IgD-negative memory B cell (primary cell): ENCODE measurements around the gene ALPL. TPM values are rescaled to one million over a fixed set of nuclear protein-coding genes. Genes with fewer than 3 reads are reported as not detected.

Experiments used
- H3K27ac Mint-ChIP-seq, 3 donors: one replicate each; pipeline ENCODE4 v1.8.0; 2020 to 2022; ENCODE audit warnings: mild to moderate bottlenecking in 3 of 3, mixed read lengths in 3 of 3, moderate library complexity in 1 of 3
- H3K27me3 Mint-ChIP-seq: one replicate; pipeline ENCODE4 v1.8.0; 2021; ENCODE audit warnings: mixed read lengths
- H3K36me3 Mint-ChIP-seq: one replicate; pipeline ENCODE4 v1.8.0; 2020; ENCODE audit warnings: mild to moderate bottlenecking, mixed read lengths
- H3K4me1 Mint-ChIP-seq, 3 donors: one replicate each; pipeline ENCODE4 v1.8.0; 2020 to 2022; ENCODE audit warnings: mixed read lengths in 3 of 3, mild to moderate bottlenecking in 1 of 3
- H3K4me3 Mint-ChIP-seq, 4 donors: one replicate each; pipeline ENCODE4 v1.8.0; 2020 to 2022; ENCODE audit warnings: mild to moderate bottlenecking in 4 of 4, mixed read lengths in 4 of 4, moderate library complexity in 3 of 4
- H3K9me3 Mint-ChIP-seq, 3 donors: one replicate each; pipeline ENCODE4 v1.8.0; 2020 to 2021; ENCODE audit warnings: mixed read lengths in 3 of 3, mild to moderate bottlenecking in 1 of 3
- polyA plus RNA-seq: library from polyadenylated mRNA; unstranded; fragments of 300-500 nt; fragmentation: Illumina TruSeq; gene quantifications from one replicate; pipeline ENCODE4 v1.2.3, GENCODE V29; 2021

The ALPL gene
- polyA plus RNA-seq, 1 donor from 2014 or later: 1.4 TPM

GRCh38 chr1:21622466-21623315 lies 113.5 kb downstream of the ALPL start:
- Mint-ChIP-seq H3K4me3 (peak overlapping the region in 3 of 4 donors; percentile 41 to 84 (median 55)), H3K4me1 (peaks cover 0 to 7% (median 0%) of the 10 kb centered on the region in 3 donors), H3K9me3 (no peaks in the 10 kb centered on the region), H3K36me3 (no peaks in the 10 kb centered on the region), H3K27me3 (peaks cover 20% of the 10 kb centered on the region), H3K27ac (no peak overlapping the region)

GRCh38 chr1:21623410-21623961 lies 114.3 kb downstream of the ALPL start:
- Mint-ChIP-seq H3K9me3 (no peaks in the 10 kb centered on the region), H3K4me1 (peaks cover 0 to 7% (median 0%) of the 10 kb centered on the region in 3 donors), H3K27ac (no peak overlapping the region), H3K4me3 (peak overlapping the region in 1 of 4 donors; percentile 84), H3K36me3 (no peaks in the 10 kb centered on the region), H3K27me3 (peaks cover 20% of the 10 kb centered on the region)

- H3K27me3 Mint-ChIP-seq: peaks cover 25% of the 10 kb centered on the region
- H3K27ac Mint-ChIP-seq: no peak overlapping the region
- H3K36me3 Mint-ChIP-seq: no peaks in the 10 kb centered on the region
- no peak overlapping the region for H3K4me3 Mint-ChIP-seq
- no peaks in the 10 kb centered on the region for H3K9me3 Mint-ChIP-seq
- peaks cover 0 to 7% (median 0%) of the 10 kb centered on the region in 3 donors for H3K4me1 Mint-ChIP-seq
These were observed 115.6 kb downstream of the ALPL start for GRCh38 chr1:21624571-21625389.

GRCh38 chr1:21625390-21626190 lies 116.4 kb downstream of the ALPL start:
- H3K4me3 Mint-ChIP-seq: no peak overlapping the region
- peaks cover 26% of the 10 kb centered on the region for H3K27me3 Mint-ChIP-seq
- peaks cover 0 to 7% (median 0%) of the 10 kb centered on the region in 3 donors for H3K4me1 Mint-ChIP-seq
- H3K36me3 Mint-ChIP-seq: no peaks in the 10 kb centered on the region
- H3K27ac Mint-ChIP-seq: no peak overlapping the region
- H3K9me3 Mint-ChIP-seq: no peaks in the 10 kb centered on the region

- Mint-ChIP-seq H3K9me3 (no peaks in the 10 kb centered on the region), H3K27me3 (peaks cover 26% of the 10 kb centered on the region), H3K4me3 (no peak overlapping the region), H3K27ac (no peak overlapping the region), H3K4me1 (peaks cover 0 to 2% (median 0%) of the 10 kb centered on the region in 3 donors), H3K36me3 (no peaks in the 10 kb centered on the region)
These were observed 117.7 kb downstream of the ALPL start for GRCh38 chr1:21626921-21627339.

Other genes with a start within 250 kb of the ALPL start
- gene ECE1, start 219.0 kb upstream of the ALPL start, polyA plus RNA-seq: 58.6 TPM
- 2.3 TPM for gene NBPF3, start 69.3 kb upstream of the ALPL start, polyA plus RNA-seq
- gene RAP1GAP, start 159.9 kb downstream of the ALPL start, polyA plus RNA-seq: not detected